ENCODE results near the gene RNF5.

DNA sequence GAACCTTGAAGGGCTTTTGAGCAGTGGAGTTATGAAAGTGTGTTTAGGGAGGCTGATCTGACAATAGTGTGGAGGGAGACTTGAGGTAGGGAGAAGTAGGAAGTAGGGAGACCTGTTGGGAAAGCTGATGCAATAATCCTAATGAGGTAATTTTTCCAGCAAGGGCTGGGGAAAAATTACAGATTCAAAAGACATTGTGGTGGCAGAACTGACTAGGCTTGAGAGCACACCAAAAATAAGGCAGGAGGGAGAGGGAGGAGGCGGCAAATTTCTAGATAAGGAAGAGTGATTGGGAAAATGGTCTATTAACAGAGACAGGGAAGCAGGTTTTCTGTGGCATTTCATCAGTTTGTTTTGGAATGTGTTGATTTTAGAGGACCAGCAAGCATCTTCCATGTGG lies 31.9 kb upstream of the RNF5 start:
- no peak for TF ChIP-seq RAD21 (conservative IDR thresholded peaks at IDR 0.05)
- no peak for TF ChIP-seq REST (IDR thresholded peaks at IDR 0.05; ENCODE audit: borderline replicate concordance)
- TF ChIP-seq, protein P1, sequence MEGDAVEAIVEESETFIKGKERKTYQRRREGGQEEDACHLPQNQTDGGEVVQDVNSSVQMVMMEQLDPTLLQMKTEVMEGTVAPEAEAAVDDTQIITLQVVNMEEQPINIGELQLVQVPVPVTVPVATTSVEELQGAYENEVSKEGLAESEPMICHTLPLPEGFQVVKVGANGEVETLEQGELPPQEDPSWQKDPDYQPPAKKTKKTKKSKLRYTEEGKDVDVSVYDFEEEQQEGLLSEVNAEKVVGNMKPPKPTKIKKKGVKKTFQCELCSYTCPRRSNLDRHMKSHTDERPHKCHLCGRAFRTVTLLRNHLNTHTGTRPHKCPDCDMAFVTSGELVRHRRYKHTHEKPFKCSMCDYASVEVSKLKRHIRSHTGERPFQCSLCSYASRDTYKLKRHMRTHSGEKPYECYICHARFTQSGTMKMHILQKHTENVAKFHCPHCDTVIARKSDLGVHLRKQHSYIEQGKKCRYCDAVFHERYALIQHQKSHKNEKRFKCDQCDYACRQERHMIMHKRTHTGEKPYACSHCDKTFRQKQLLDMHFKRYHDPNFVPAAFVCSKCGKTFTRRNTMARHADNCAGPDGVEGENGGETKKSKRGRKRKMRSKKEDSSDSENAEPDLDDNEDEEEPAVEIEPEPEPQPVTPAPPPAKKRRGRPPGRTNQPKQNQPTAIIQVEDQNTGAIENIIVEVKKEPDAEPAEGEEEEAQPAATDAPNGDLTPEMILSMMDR (IDR thresholded peaks at IDR 0.05; ENCODE audit: poor library complexity, severe bottlenecking) = no peak
- TF ChIP-seq TAF1 (IDR thresholded peaks at IDR 0.05; ENCODE audit: low read depth) = no peak
- TF ChIP-seq SMC3 (conservative IDR thresholded peaks at IDR 0.05; ENCODE audit: poor library complexity) = no peak
